Suprapubic skin (tissue), 4 donors: ENCODE results near the gene HIBADH.

Source experiments
- CTCF ChIP-seq, 2 donors: fragments of 200-600 bp in 1 of 2; fragments of 450-650 bp in 1 of 2; sonication (generic) in 1 of 2; IDR thresholded peaks; one replicate each; pipeline ENCODE4 v1.5.1; 2016 to 2019; ENCODE audit warnings: antibody characterized with exemption in 2 of 2, mild to moderate bottlenecking in 1 of 2, moderate library complexity in 1 of 2
- POLR2A ChIP-seq, 2 donors: fragments of 450-650 bp; IDR thresholded peaks; one replicate each; pipeline ENCODE4 v1.6.1; 2017; ENCODE audit warnings: antibody characterized with exemption in 2 of 2, mild to moderate bottlenecking in 2 of 2, moderate library complexity in 2 of 2
- POLR2AphosphoS5 ChIP-seq, 3 donors: sonication (generic); formaldehyde crosslinking; IDR thresholded peaks; one replicate each; pipeline ENCODE4 v1.6.1; 2017; ENCODE audit warnings: antibody characterized with exemption in 3 of 3

- TF ChIP-seq CTCF (IDR thresholded peaks at IDR 0.05) (no peak), POLR2AphosphoS5 (IDR thresholded peaks at IDR 0.05) (no peak), POLR2A (IDR thresholded peaks at IDR 0.05) (no peak)
These were observed 116.1 kb downstream of the HIBADH start for GRCh38 chr7:27546610-27547009.
